ENCODE results near the gene GPR12.
"Not testable (repeated sequence)": the region's sequence is repeated elsewhere in the genome, so short reads cannot be mapped to it uniquely, and the experiment has no call there.

The GPR12 gene

GRCh38 chr13:26747706-26748105 lies 12.9 kb downstream of the GPR12 start:
- no peak for DNase-seq (ENCODE audit: low read depth)

- no peak for DNase-seq (ENCODE audit: low read depth)
Observed at GRCh38 chr13:26743971-26744370, 16.6 kb downstream of the GPR12 start.

- DNase-seq (ENCODE audit: low read depth) = no peak
Observed at GRCh38 chr13:26742691-26743358, 17.8 kb downstream of the GPR12 start.

- DNase-seq (ENCODE audit: low read depth) = no peak
Observed at GRCh38 chr13:26735677-26736076, 24.9 kb downstream of the GPR12 start.

GRCh38 chr13:26727633-26728032 lies 33.0 kb downstream of the GPR12 start:
- DNase-seq (ENCODE audit: low read depth) = no peak

- no peak for DNase-seq (ENCODE audit: low read depth)
Observed at GRCh38 chr13:26727122-26727521, 33.5 kb downstream of the GPR12 start.

GRCh38 chr13:26726684-26727083 lies 33.9 kb downstream of the GPR12 start:
- no peak for DNase-seq (ENCODE audit: low read depth)

GRCh38 chr13:26723620-26724019 lies 37.0 kb downstream of the GPR12 start:
- not testable (repeated sequence) for DNase-seq (ENCODE audit: low read depth)

- DNase-seq (ENCODE audit: low read depth) = no peak
Observed at GRCh38 chr13:26722321-26722720, 38.3 kb downstream of the GPR12 start.

GRCh38 chr13:26721251-26722121 lies 39.1 kb downstream of the GPR12 start:
- no peak for DNase-seq (ENCODE audit: low read depth)

GRCh38 chr13:26719356-26719945 lies 41.1 kb downstream of the GPR12 start:
- no peak for DNase-seq (ENCODE audit: low read depth)

- DNase-seq (ENCODE audit: low read depth) = no peak
Observed at GRCh38 chr13:26718872-26719271, 41.7 kb downstream of the GPR12 start.

GRCh38 chr13:26718146-26718545 lies 42.4 kb downstream of the GPR12 start:
- DNase-seq (ENCODE audit: low read depth) = no peak

GRCh38 chr13:26716984-26717383 lies 43.6 kb downstream of the GPR12 start:
- DNase-seq (ENCODE audit: low read depth) = no peak

- no peak for DNase-seq (ENCODE audit: low read depth)
Observed at GRCh38 chr13:26713341-26713740, 47.2 kb downstream of the GPR12 start.

GRCh38 chr13:26711211-26711610 lies 49.4 kb downstream of the GPR12 start:
- no peak for DNase-seq (ENCODE audit: low read depth)

GRCh38 chr13:26710166-26710565 lies 50.4 kb downstream of the GPR12 start:
- no peak for DNase-seq (ENCODE audit: low read depth)

- no peak for DNase-seq (ENCODE audit: low read depth)
Observed at GRCh38 chr13:26709461-26709860, 51.1 kb downstream of the GPR12 start.

GRCh38 chr13:26708007-26708297 lies 52.6 kb downstream of the GPR12 start:
- DNase-seq (ENCODE audit: low read depth) = no peak

GRCh38 chr13:26707122-26708006 lies 53.2 kb downstream of the GPR12 start:
- no peak for DNase-seq (ENCODE audit: low read depth)

GRCh38 chr13:26706381-26706780 lies 54.2 kb downstream of the GPR12 start:
- DNase-seq (ENCODE audit: low read depth) = no peak

GRCh38 chr13:26705536-26705935 lies 55.0 kb downstream of the GPR12 start:
- DNase-seq (ENCODE audit: low read depth) = no peak

Measured in T follicular helper cell (primary cell).